GM18868 (cell line): ENCODE measurements around the gene NFKB1.
A peak's percentile ranks its signal among the peaks of the same experiment; 100 is the strongest.
"Not testable (repeated sequence)": the region's sequence is repeated elsewhere in the genome, so short reads cannot be mapped to it uniquely, and the experiment has no call there.

Source experiments
- ATAC-seq: cut with Tn5 transposase; IDR thresholded peaks from one replicate; pipeline ENCODE4 v1.9.1; 2021; ENCODE audit warnings: mild to moderate bottlenecking, moderate library complexity; ENCODE audit not compliant: unreplicated experiment

Gene NFKB1

GRCh38 chr4:102564399-102565059, 63.4 kb downstream of the NFKB1 start:
- ATAC-seq: peak; percentile 87

GRCh38 chr4:102565696-102566095, 64.5 kb downstream of the NFKB1 start:
- no peak for ATAC-seq

- no peak for ATAC-seq
Observed at GRCh38 chr4:102566426-102566825, 65.3 kb downstream of the NFKB1 start.

- ATAC-seq: no peak
Observed at GRCh38 chr4:102567427-102567826, 66.3 kb downstream of the NFKB1 start.

- no peak for ATAC-seq
Observed at GRCh38 chr4:102569200-102569599, 68.0 kb downstream of the NFKB1 start.

GRCh38 chr4:102570211-102570610, 69.1 kb downstream of the NFKB1 start:
- not testable (repeated sequence) for ATAC-seq

GRCh38 chr4:102572452-102572851, 71.3 kb downstream of the NFKB1 start:
- ATAC-seq: no peak

- no peak for ATAC-seq
Observed at GRCh38 chr4:102574317-102574716, 73.2 kb downstream of the NFKB1 start.

GRCh38 chr4:102575369-102576129, 74.4 kb downstream of the NFKB1 start:
- no peak for ATAC-seq

DNA sequence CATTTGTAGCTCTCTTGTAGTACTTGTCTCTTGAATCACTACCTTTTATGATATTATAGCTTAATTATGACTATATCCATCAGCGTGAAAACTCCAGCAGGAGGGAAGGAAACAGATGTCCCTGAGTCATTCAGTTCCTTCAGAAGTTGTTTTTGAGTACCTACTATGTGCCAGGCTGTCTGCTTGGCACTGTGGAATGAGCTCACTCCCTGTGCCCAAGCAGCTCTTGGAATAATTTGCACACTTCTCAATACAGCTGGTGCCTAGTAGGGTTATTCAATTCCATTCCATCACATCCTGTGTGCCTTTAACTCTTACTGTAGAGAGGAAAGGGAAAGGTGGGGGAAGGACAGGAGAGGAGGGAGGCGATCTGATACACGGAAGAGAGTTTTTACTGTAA, 77.1 kb downstream of the NFKB1 start:
- no peak for ATAC-seq

GRCh38 chr4:102578819-102579218, 77.7 kb downstream of the NFKB1 start:
- no peak for ATAC-seq

GRCh38 chr4:102579794-102580462, 78.8 kb downstream of the NFKB1 start:
- peak; percentile 40 for ATAC-seq

- peak; percentile 39 for ATAC-seq
Observed at GRCh38 chr4:102580463-102580842, 79.3 kb downstream of the NFKB1 start.

DNA sequence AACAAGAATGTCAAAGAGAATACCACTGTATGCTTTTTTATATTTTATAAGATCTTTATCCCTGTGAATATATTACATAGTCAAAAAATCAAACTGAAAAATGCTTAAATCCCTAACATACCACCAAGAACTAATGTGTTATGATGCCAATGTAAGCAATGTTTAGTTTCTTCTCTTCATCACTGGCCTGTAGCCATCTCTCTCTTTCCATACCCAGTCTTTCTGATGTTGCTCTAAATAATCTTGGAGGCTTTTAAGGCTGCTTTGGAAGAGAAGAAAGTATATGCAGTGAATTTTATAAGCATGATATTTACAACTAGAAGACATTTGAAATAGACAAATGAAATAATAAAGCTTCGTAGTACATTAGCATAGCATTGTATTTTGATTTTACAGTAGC, 82.9 kb downstream of the NFKB1 start:
- ATAC-seq: no peak

DNA sequence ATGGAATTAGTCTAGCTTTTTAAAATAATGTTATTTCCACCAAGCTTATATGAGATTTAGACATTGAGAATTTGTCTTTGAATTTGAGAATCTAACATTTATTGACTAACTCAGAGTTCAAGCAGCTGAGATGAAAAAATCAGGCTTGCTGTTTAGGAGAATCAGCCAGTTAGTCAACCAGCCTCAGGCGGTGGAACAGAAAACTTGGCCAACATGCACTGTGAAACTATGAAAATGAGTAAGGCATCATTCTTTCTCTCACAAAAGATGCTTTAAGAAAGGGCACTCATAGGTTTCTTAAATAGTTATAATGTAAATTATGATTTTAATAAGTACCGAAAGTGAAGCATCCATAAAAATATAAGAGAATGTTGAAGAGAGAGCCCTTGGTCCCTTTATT, 84.2 kb downstream of the NFKB1 start:
- ATAC-seq: peak; percentile 56

DNA sequence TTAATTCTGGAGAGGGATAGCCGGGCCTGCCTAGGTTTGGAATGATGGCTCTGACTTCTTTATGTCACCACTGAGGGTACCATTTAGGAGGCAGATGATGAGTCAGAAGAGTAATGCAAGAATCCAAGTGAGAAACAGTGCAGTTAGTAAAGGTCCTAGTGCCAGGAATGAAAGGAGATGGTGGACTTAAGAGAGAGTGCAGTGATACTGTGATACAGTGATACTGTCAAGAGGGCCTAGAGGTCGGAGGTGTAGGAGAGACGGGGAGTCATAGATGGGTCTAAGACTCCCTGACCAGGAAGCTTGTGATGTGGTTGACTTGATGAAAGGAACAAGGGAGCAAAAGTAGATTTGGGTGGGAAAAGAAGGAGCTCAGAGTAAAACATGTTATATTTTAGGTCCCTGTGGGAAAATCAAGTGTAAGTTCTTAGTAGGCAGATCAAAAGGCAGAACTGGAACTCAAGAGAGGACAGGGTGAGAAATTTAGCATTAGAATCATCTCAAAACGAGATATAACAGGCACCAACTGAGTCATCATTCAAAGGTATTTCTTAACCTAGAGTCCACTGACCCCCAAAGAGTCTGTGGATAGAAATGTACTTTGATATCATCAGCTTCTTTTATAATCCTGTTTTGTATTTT, 85.0 kb downstream of the NFKB1 start:
- ATAC-seq: peak; percentile 64

- ATAC-seq: peak; percentile 51
Observed at GRCh38 chr4:102586644-102587021, 85.5 kb downstream of the NFKB1 start.

DNA sequence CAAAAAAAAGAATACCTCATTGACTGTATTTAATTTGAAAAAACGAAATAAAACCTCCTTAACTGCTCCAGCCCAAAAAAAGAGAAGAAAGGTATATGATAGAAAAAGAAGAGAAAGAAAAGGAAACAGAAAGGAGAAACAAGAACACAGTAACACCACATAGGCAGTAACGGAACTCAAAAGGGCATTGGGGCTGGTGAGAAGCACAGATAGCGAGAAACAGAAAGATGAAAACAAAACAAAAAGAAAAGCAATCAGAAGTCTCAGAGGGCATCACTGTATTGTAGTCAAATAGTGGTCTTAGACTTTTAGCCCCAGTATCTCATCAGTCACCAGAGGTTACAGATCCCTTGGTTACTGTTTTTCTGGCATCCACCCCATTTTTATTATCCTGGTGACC, 88.6 kb downstream of the NFKB1 start:
- ATAC-seq: no peak

DNA sequence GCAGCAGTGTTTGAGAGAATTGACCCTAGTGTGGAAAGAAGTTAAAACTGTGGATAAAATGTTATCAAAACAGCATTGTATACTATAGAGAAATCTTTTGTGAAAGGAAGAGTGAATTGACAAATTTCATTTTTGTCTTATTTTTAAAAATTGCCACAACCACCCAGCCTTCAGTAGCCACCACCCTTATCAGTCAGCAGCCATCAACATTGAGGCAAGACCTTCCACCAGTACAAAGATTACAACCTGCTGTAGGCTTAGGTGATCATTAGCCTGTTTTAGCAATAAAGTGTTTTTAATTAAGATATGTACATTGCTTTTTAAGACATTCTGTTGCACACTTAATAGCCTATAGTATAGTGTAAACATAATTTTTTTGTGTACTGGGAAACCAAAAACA, 91.1 kb downstream of the NFKB1 start:
- ATAC-seq: no peak

- no peak for ATAC-seq
Observed at GRCh38 chr4:102593147-102593546, 92.0 kb downstream of the NFKB1 start.

GRCh38 chr4:102594000-102594399, 92.8 kb downstream of the NFKB1 start:
- no peak for ATAC-seq

DNA sequence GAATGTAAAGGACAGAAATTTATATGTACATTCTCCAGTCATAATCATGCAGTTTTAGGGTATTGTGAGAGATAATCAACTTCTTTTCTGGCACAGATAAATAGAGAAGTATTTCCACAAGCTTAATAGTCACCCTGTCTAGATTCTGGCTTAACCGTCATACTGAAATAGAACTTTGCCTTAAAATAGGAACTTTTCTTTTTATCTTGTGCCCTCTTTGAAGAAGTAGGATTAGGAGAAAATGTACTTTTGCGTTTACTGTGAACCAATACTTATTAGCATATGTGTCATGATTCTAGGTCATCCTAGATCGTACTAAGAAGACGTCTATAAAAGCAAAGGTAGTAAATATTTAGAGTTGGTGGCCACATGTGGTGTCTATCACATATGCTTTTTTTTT, 95.4 kb downstream of the NFKB1 start:
- ATAC-seq: no peak
